Hepatocyte (in vitro differentiated cells): ENCODE results near the gene HEATR5B. TPM values are rescaled to one million over a fixed set of nuclear protein-coding genes. Genes with fewer than 3 reads are reported as not detected.

Experiments
- DNase-seq: peaks from one replicate; pipeline ENCODE4 v3.0.0-alpha.2; 2016; ENCODE audit warnings: low spot score
- H2AFZ ChIP-seq: fragments of 200-600 bp; sonication (generic); 2 replicates; pipeline ENCODE4 v1.6.0; 2016; ENCODE audit warnings: antibody characterized with exemption, mild to moderate bottlenecking
- H3K27ac ChIP-seq: fragments of 200-600 bp; sonication (generic); 2 replicates; pipeline ENCODE4 v1.5.1; 2016; ENCODE audit warnings: mild to moderate bottlenecking
- H3K27me3 ChIP-seq: fragments of 200-600 bp; sonication (generic); 2 replicates; pipeline ENCODE4 v1.6.1; 2016
- H3K36me3 ChIP-seq: fragments of 200-600 bp; sonication (generic); replicated peaks from 2 replicates; pipeline ENCODE4 v1.5.1; 2016; ENCODE audit warnings: low read depth; ENCODE audit not compliant: insufficient read depth
- H3K4me1 ChIP-seq: fragments of 200-600 bp; sonication (generic); 2 replicates; pipeline ENCODE4 v1.5.1; 2016; ENCODE audit warnings: mild to moderate bottlenecking, moderate library complexity; ENCODE audit not compliant: insufficient read depth
- H3K4me2 ChIP-seq: fragments of 200-600 bp; sonication (generic); 2 replicates; pipeline ENCODE4 v1.6.0; 2016
- H3K4me3 ChIP-seq: fragments of 200-600 bp; sonication (generic); 2 replicates; pipeline ENCODE4 v1.5.1; 2016; ENCODE audit warnings: mild to moderate bottlenecking
- H3K79me2 ChIP-seq: fragments of 200-600 bp; sonication (generic); 2 replicates; pipeline ENCODE4 v1.6.0; 2017; ENCODE audit warnings: mild to moderate bottlenecking
- H3K9me2 ChIP-seq: fragments of 200-600 bp; sonication (generic); replicated peaks from 2 replicates; pipeline ENCODE4 v1.6.0; 2017; ENCODE audit warnings: mild to moderate bottlenecking; ENCODE audit not compliant: insufficient read depth
- H3K9me3 ChIP-seq: fragments of 200-600 bp; sonication (generic); 2 replicates; pipeline ENCODE4 v1.5.1; 2016; ENCODE audit warnings: low read depth, mild to moderate bottlenecking
- H4K20me1 ChIP-seq: fragments of 200-600 bp; sonication (generic); 2 replicates; pipeline ENCODE4 v1.6.0; 2016; ENCODE audit warnings: mild to moderate bottlenecking; ENCODE audit not compliant: insufficient read depth, poor library complexity, severe bottlenecking
- EZH2 ChIP-seq: fragments of 200-600 bp; sonication (generic); IDR thresholded peaks from 2 replicates; pipeline ENCODE4 v1.6.1; 2016; ENCODE audit warnings: antibody characterized with exemption, mild to moderate bottlenecking, borderline replicate concordance
- EZH2phosphoT487 ChIP-seq: fragments of 200-600 bp; sonication (generic); IDR thresholded peaks from one replicate; pipeline ENCODE4 v1.6.1; 2018; ENCODE audit warnings: antibody characterized with exemption, mild to moderate bottlenecking, low read depth, moderate library complexity; ENCODE audit not compliant: unreplicated experiment, severe bottlenecking
- WGBS: methylation state at CpG from one replicate; pipeline ENCODE4 v1.1.6; 2016; ENCODE audit warnings: low lambda C conversion rate; ENCODE audit errors: missing lambda C conversion rate; 5-methylcytosine and 5-hydroxymethylcytosine counted together
- polyA plus RNA-seq: library from polyadenylated mRNA; unstranded; fragments of >200 nt; fragmentation: Nextera tagmentation; extraction: Ambion mirVana; gene quantifications from 2 replicates; pipeline ENCODE4 v1.2.1, GENCODE V29; 2016
- total RNA-seq: library from RNA; depleted of rRNA; stranded (reverse); fragments of >200 nt; gene quantifications from 2 replicates; pipeline ENCODE4 v1.2.3, GENCODE V29; 2014
- TF ChIP-seq, protein P1 (sequence below): fragments of 200-600 bp; sonication (generic); IDR thresholded peaks from 2 replicates; pipeline ENCODE4 v1.5.1; 2016; ENCODE audit warnings: antibody characterized with exemption, mild to moderate bottlenecking; ENCODE audit not compliant: poor library complexity

Gene HEATR5B
- total and polyA plus RNA-seq, 2 experiments from 2014 or later = 5.1 to 25.1 TPM

DNA sequence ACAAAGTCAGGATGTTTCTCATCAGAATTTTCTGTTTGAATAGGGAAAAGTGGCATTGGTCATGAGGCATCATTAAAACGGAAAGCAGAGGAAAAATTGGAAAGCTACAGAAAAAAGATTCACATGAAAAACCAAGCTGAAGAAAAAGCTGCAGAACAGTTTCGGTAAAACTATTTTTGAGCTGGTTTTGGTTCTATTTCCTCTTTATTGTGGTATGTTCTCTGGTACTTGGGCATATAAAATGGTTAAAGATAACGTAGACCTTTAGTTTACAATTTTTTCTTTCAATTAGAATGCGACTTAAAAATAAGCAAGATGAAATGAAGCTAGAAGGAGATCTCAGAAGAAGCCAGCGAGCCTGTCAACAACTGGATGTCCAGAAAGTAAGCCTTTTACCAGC lies 7.7 kb upstream of the HEATR5B start:
- no peak for DNase-seq
- no peaks in the 10 kb centered on the region for H3K9me2 ChIP-seq
- no peaks in the 10 kb centered on the region for H3K79me2 ChIP-seq
- no peaks in the 10 kb centered on the region for H3K4me1 ChIP-seq
- H3K27me3 ChIP-seq = no peaks in the 10 kb centered on the region
- H3K4me3 ChIP-seq = no peak overlapping the region
- no peak overlapping the region for H3K4me2 ChIP-seq
- H2AFZ ChIP-seq = no peak overlapping the region
- H3K36me3 ChIP-seq = no peaks in the 10 kb centered on the region
- no peaks in the 10 kb centered on the region for H3K9me3 ChIP-seq
- H3K27ac ChIP-seq = no peak overlapping the region
- WGBS = 95% methylated on average over 5 of the region's 5 CpGs
- TF ChIP-seq, protein P1, sequence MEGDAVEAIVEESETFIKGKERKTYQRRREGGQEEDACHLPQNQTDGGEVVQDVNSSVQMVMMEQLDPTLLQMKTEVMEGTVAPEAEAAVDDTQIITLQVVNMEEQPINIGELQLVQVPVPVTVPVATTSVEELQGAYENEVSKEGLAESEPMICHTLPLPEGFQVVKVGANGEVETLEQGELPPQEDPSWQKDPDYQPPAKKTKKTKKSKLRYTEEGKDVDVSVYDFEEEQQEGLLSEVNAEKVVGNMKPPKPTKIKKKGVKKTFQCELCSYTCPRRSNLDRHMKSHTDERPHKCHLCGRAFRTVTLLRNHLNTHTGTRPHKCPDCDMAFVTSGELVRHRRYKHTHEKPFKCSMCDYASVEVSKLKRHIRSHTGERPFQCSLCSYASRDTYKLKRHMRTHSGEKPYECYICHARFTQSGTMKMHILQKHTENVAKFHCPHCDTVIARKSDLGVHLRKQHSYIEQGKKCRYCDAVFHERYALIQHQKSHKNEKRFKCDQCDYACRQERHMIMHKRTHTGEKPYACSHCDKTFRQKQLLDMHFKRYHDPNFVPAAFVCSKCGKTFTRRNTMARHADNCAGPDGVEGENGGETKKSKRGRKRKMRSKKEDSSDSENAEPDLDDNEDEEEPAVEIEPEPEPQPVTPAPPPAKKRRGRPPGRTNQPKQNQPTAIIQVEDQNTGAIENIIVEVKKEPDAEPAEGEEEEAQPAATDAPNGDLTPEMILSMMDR = no peak
- no peak for TF ChIP-seq EZH2
- TF ChIP-seq EZH2phosphoT487 = no peak
- H4K20me1 ChIP-seq = no peaks in the 10 kb centered on the region

GRCh38 chr2:37090019-37090477 lies 5.9 kb upstream of the HEATR5B start:
- Histone ChIP-seq H2AFZ (no peak overlapping the region), H3K79me2 (no peaks in the 10 kb centered on the region), H3K9me2 (no peaks in the 10 kb centered on the region), H4K20me1 (no peaks in the 10 kb centered on the region), H3K4me3 (no peak overlapping the region), H3K36me3 (no peaks in the 10 kb centered on the region), H3K27me3 (no peaks in the 10 kb centered on the region), H3K4me1 (peaks cover 4% of the 10 kb centered on the region), H3K4me2 (no peak overlapping the region), H3K9me3 (no peaks in the 10 kb centered on the region), H3K27ac (no peak overlapping the region)
- TF ChIP-seq, protein P1 = no peak
- TF ChIP-seq EZH2 = no peak
- TF ChIP-seq EZH2phosphoT487 = no peak
- DNase-seq = no peak
- whole genome bisulfite sequencing = 93% methylated on average over 4 of the region's 4 CpGs

DNA sequence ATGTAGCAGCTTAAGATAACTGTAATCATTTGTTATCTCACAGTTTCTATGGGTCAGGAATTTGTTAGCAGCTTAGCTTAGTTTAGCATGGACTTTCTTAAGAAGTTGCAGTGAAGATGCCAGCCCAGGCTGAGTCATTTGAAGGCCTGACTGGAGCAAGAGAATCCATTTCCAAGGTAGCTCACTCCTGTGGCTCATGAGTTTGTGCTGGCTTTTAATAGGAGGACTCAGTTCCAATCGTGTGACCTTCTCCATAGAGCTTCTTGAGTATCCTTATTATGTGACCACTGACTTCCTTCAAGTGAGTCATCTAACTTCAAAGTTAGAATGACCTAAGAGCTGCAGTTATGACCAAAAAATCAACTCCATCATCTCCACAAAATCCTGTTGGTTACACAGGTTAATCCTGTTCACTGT lies 1.6 kb upstream of the HEATR5B start:
- Histone ChIP-seq H3K4me2 (peak overlapping the region; percentile 86), H3K27me3 (no peaks in the 10 kb centered on the region), H3K4me1 (peaks cover 12% of the 10 kb centered on the region), H3K36me3 (no peaks in the 10 kb centered on the region), H3K9me3 (no peaks in the 10 kb centered on the region), H3K79me2 (peaks cover 17% of the 10 kb centered on the region), H2AFZ (no peak overlapping the region), H3K9me2 (no peaks in the 10 kb centered on the region), H3K27ac (no peak overlapping the region), H3K4me3 (no peak overlapping the region), H4K20me1 (no peaks in the 10 kb centered on the region)
- TF ChIP-seq, protein P1 = no peak
- TF ChIP-seq EZH2 (no peak), EZH2phosphoT487 (no peak)
- DNase-seq = no peak
- WGBS = 75% methylated on average over 1 of the region's 1 CpG

DNA sequence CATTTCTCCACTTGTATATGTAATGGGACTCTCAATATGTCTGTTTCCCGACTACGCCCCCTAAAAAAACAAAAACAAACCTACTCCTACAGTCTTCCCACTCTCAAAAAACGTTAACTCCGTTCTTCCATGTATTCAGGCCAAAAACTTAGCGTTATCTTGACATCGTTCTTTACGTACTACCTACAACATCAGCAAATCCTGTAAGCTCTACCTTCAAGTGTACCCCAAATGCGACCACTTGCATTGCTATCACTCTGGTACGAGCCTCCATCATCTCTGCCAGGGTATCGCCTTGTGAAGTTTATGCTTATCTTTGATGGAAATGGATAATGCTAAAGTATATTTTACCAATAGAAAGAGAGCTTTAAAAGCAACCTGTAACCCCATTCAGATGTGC lies 625 bp upstream of the HEATR5B start:
- TF ChIP-seq EZH2phosphoT487 (no peak), EZH2 (no peak)
- TF ChIP-seq, protein P1 = no peak
- 14% methylated on average over 10 of the region's 10 CpGs for WGBS
- Histone ChIP-seq H3K4me2 (peak overlapping the region; percentile 86), H2AFZ (peak overlapping the region; percentile 76), H3K4me3 (peak overlapping the region; percentile 76), H3K27me3 (no peaks in the 10 kb centered on the region), H3K27ac (peak overlapping the region; percentile 5), H4K20me1 (no peaks in the 10 kb centered on the region), H3K79me2 (peaks cover 17% of the 10 kb centered on the region), H3K9me3 (no peaks in the 10 kb centered on the region), H3K36me3 (no peaks in the 10 kb centered on the region), H3K9me2 (no peaks in the 10 kb centered on the region), H3K4me1 (peaks cover 12% of the 10 kb centered on the region)
- no peak for DNase-seq
